IMR-90 (cell line): Measurements from ENCODE around the gene CRACDL. TPM values are rescaled to one million over a fixed set of nuclear protein-coding genes. Genes with fewer than 3 reads are reported as not detected.

ENCODE experiments used
- ATAC-seq: fragments of 200-7000 bp; cut with Tn5 transposase; 2 replicates; pipeline ENCODE4 v1.9.1; 2020; ENCODE audit warnings: low read depth, mild to moderate bottlenecking, moderate library complexity
- BruUV-seq: library from RNA; stranded (reverse); fragments of 400-500 nt; replicated peaks from 2 replicates; lab custom pipeline; 2021; lab: Mats Ljungman, UMichigan
- CTCF ChIA-PET: fragments of 300-600 bp; formaldehyde crosslinking; extraction: SDS; loops from one replicate; lab custom pipeline; 2021; ENCODE audit warnings: antibody characterized with exemption; lab: Yijun Ruan, JAX
- POLR2A ChIA-PET: fragments of 300-600 bp; sonication (Branson Sonifier 250); formaldehyde crosslinking; loops from one replicate; lab custom pipeline; 2022; ENCODE audit warnings: antibody characterized with exemption; ENCODE audit not compliant: unreplicated experiment; lab: Charles Lee
- DNase-seq: peaks from one replicate; pipeline ENCODE4 v3.0.0; 2013
- H2AFZ ChIP-seq: replicated peaks from 2 replicates; pipeline ENCODE3; 2013; ENCODE audit warnings: low read length, mild to moderate bottlenecking; ENCODE audit not compliant: poor library complexity
- H2AK5ac ChIP-seq: 2 replicates; pipeline ENCODE4 v1.6.1; 2013; ENCODE audit warnings: low read depth, low read length, inconsistent platforms
- H2AK9ac ChIP-seq: replicated peaks from 2 replicates; pipeline ENCODE3; 2013; ENCODE audit warnings: mild to moderate bottlenecking, low read depth, low read length, moderate library complexity; ENCODE audit not compliant: poor library complexity
- H2BK120ac ChIP-seq: 2 replicates; pipeline ENCODE4 v1.6.1; 2013; ENCODE audit warnings: low read depth, low read length, inconsistent platforms
- H2BK15ac ChIP-seq: 3 replicates; pipeline ENCODE4 v1.6.1; 2013; ENCODE audit warnings: low read depth, low read length, inconsistent platforms
- H2BK20ac ChIP-seq: 2 replicates; pipeline ENCODE4 v1.6.1; 2013; ENCODE audit warnings: low read depth, mild to moderate bottlenecking, inconsistent platforms, low read length, moderate library complexity
- H2BK5ac ChIP-seq: 2 replicates; pipeline ENCODE4 v1.6.1; 2013; ENCODE audit warnings: mild to moderate bottlenecking, low read depth, low read length, inconsistent platforms; ENCODE audit not compliant: poor library complexity, severe bottlenecking
- H3K14ac ChIP-seq: replicated peaks from 2 replicates; pipeline ENCODE4 v1.6.1; 2013; ENCODE audit warnings: low read depth, low read length, inconsistent platforms
- H3K18ac ChIP-seq: 2 replicates; pipeline ENCODE4 v1.6.1; 2013; ENCODE audit warnings: low read depth, low read length, control low read depth
- H3K23ac ChIP-seq: 2 replicates; pipeline ENCODE4 v1.6.1; 2013; ENCODE audit warnings: low read depth, low read length, inconsistent platforms
- H3K27ac ChIP-seq: 2 replicates; pipeline ENCODE4 v1.5.1; 2013; ENCODE audit warnings: mild to moderate bottlenecking, control low read depth, low read length; ENCODE audit not compliant: insufficient read depth
- H3K27me3 ChIP-seq: 2 replicates; pipeline ENCODE4 v1.6.1; 2013; ENCODE audit warnings: low read length; ENCODE audit not compliant: control insufficient read depth, insufficient read depth
- H3K36me3 ChIP-seq: 2 replicates; pipeline ENCODE4 v1.6.1; 2013; ENCODE audit warnings: low read length, mixed read lengths; ENCODE audit not compliant: control insufficient read depth, insufficient read depth
- H3K4ac ChIP-seq: 2 replicates; pipeline ENCODE4 v1.6.1; 2013; ENCODE audit warnings: low read depth, low read length, inconsistent platforms
- H3K4me1 ChIP-seq: 2 replicates; pipeline ENCODE4 v1.6.1; 2013; ENCODE audit warnings: low read length, mixed read lengths; ENCODE audit not compliant: control insufficient read depth, insufficient read depth
- H3K4me2 ChIP-seq: 2 replicates; pipeline ENCODE4 v1.6.1; 2013; ENCODE audit warnings: low read depth, mild to moderate bottlenecking, control low read depth, low read length, moderate library complexity
- H3K4me3 ChIP-seq: 2 replicates; pipeline ENCODE4 v1.5.1; 2013; ENCODE audit warnings: low read depth, mild to moderate bottlenecking, control low read depth, low read length, moderate library complexity; ENCODE audit not compliant: insufficient read depth
- H3K56ac ChIP-seq: 2 replicates; pipeline ENCODE4 v1.6.1; 2013; ENCODE audit warnings: low read length, inconsistent platforms; ENCODE audit not compliant: insufficient read depth; ENCODE audit errors: extremely low read depth
- H3K79me1 ChIP-seq, 2 experiments: 2 replicates each; pipeline ENCODE4 v1.6.1; 2013; ENCODE audit warnings: low read length in 2 of 2, inconsistent platforms in 1 of 2, low read depth in 1 of 2
- H3K9ac ChIP-seq: 2 replicates; pipeline ENCODE4 v1.6.1; 2013; ENCODE audit warnings: low read depth, low read length, control low read depth
- H3K9me1 ChIP-seq: 2 replicates; pipeline ENCODE4 v1.6.1; 2013; ENCODE audit warnings: low read length, inconsistent platforms; ENCODE audit not compliant: insufficient read depth
- H3K9me3 ChIP-seq: 2 replicates; pipeline ENCODE4 v1.6.1; 2013; ENCODE audit warnings: low read length; ENCODE audit not compliant: control insufficient read depth, insufficient read depth
- H4K20me1 ChIP-seq: 2 replicates; pipeline ENCODE4 v1.6.1; 2013; ENCODE audit warnings: low read length, inconsistent platforms; ENCODE audit not compliant: insufficient read depth
- H4K5ac ChIP-seq: 2 replicates; pipeline ENCODE4 v1.6.1; 2013; ENCODE audit warnings: mild to moderate bottlenecking, low read depth, low read length, control low read depth
- H4K8ac ChIP-seq, 2 experiments: 2 replicates each; pipeline ENCODE4 v1.6.1; 2013; ENCODE audit warnings: low read depth in 2 of 2, low read length in 2 of 2, control low read depth in 1 of 2, inconsistent platforms in 1 of 2
- H4K91ac ChIP-seq: 2 replicates; pipeline ENCODE4 v1.6.1; 2013; ENCODE audit warnings: low read depth, low read length, inconsistent platforms; ENCODE audit not compliant: insufficient read depth
- ELK1 ChIP-seq: fragments of 150-350 bp; IDR thresholded peaks from 2 replicates; pipeline ENCODE4 v1.6.1; 2016; ENCODE audit warnings: low read depth, mild to moderate bottlenecking, low read length, moderate library complexity, borderline replicate concordance
- WGBS, 2 experiments: methylation state at CpG; one replicate each; pipeline versions ENCODE4 v1.1.5 to v1.1.7; 2013; ENCODE audit warnings: missing lambda C conversion rate in 2 of 2; ENCODE audit not compliant: insufficient read length in 1 of 2; ENCODE audit errors: extremely low coverage in 2 of 2; 5-methylcytosine and 5-hydroxymethylcytosine counted together
- dilution Hi-C: fragments of 300-500 bp; cut with HindIII; formaldehyde crosslinking; loops from one replicate; pipeline ENCODE4 v1.14.3; 2018; ENCODE audit warnings: low sequenced_read_pairs; ENCODE audit not compliant: unreplicated experiment
- in situ Hi-C: fragments of 300-500 bp; cut with MboI; formaldehyde crosslinking; loops from 3 replicates; pipeline ENCODE4 v1.14.3; 2019; ENCODE audit warnings: low sequenced_read_pairs, inconsistent platforms, mixed read lengths
- intact Hi-C: fragments of 100-400 bp; cut with micrococcal nuclease; formaldehyde crosslinking; loops from 2 replicates; pipeline ENCODE4 v1.10.0; 2022
- polyA plus RNA-seq, 3 experiments: library from polyadenylated mRNA; depleted of rRNA; stranded (reverse); fragments of >200 nt; gene quantifications; 2 replicates each; pipeline ENCODE4 v1.2.3, GENCODE V29; 2012; ENCODE audit warnings: low replicate concordance in 1 of 3
- total RNA-seq: library from RNA; depleted of rRNA; stranded (reverse); fragments of >200 nt; gene quantifications from 2 replicates; pipeline ENCODE4 v1.2.3, GENCODE V29; 2012

The CRACDL gene
- total and polyA plus RNA-seq, 2 of the 4 experiments (the other 2 are of a cell fraction): not detected

DNA sequence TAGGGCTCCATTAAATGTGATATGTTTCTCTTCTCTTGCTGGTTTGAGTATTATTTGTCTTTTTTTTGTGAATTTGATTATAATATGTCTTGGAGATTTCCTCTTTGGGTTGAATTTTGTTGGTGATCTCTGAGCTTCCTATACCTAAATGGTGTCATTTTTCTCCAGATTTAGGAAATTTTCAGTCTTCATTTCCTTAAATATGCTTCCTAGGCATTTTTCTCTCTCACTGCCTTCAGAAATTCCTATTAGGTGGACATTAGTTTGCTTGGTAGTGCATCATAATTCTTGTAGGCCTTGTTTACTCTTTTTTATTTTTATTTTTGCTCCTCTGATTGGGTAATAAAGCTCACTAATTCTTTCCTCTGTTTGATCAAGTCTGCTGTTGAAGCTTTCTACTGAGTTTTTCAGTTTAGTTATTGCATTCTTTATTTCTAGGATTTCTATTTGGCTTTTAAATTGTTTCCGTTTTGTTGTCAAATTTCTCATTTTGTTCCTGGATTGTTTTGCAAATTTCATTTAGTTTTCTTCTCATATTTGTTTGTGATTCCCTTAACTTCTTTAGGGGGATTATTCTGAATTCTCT is 36.6 kb upstream of the CRACDL start:
- no peak overlapping the region for H2AK9ac ChIP-seq
- ChIA-PET CTCF (no interaction called here), POLR2A (no interaction called here)
- no peaks in the 10 kb centered on the region for H3K27me3 ChIP-seq
- no peak overlapping the region for H4K91ac ChIP-seq
- intact Hi-C loops: no loop called here
- no peaks in the 10 kb centered on the region for H3K79me1 ChIP-seq
- in situ Hi-C loops: no loop called here
- no TSS peak for BruUV-seq
- H2BK20ac ChIP-seq: no peak overlapping the region
- no peak overlapping the region for H2AK5ac ChIP-seq
- H2BK15ac ChIP-seq: no peak overlapping the region
- no peak overlapping the region for H3K56ac ChIP-seq
- H3K36me3 ChIP-seq: no peaks in the 10 kb centered on the region
- no peaks in the 10 kb centered on the region for H4K20me1 ChIP-seq
- no peak overlapping the region for H3K23ac ChIP-seq
- H2BK5ac ChIP-seq: no peak overlapping the region
- no peak overlapping the region for H4K5ac ChIP-seq
- H3K14ac ChIP-seq: no peak overlapping the region
- no peak for TF ChIP-seq ELK1
- no peak overlapping the region for H3K27ac ChIP-seq
- no peaks in the 10 kb centered on the region for H3K4me1 ChIP-seq
- no CpG with 5 or more reads among the region's 1 CpG for WGBS, 2 experiments
- H3K4me2 ChIP-seq: no peak overlapping the region
- no peak for ATAC-seq
- H3K18ac ChIP-seq: no peak overlapping the region
- H2AFZ ChIP-seq: no peak overlapping the region
- no peaks in the 10 kb centered on the region for H3K9me1 ChIP-seq
- no peak for DNase-seq
- no peaks in the 10 kb centered on the region; the same call in 1 of the 2 replicates for H3K9me3 ChIP-seq
- dilution Hi-C loops: no loop called here
- no peak overlapping the region for H4K8ac ChIP-seq
- no peak overlapping the region for H3K9ac ChIP-seq
- no peak overlapping the region for H2BK120ac ChIP-seq
- H3K4me3 ChIP-seq: no peak overlapping the region
- no peak overlapping the region for H3K4ac ChIP-seq
